BLaER1 (cell line): ENCODE data around the gene RREB1.

Experiments used
- H3K27ac ChIP-seq: shearing (Covaris generic); formaldehyde crosslinking; 2 replicates; pipeline ENCODE4 v1.8.1; 2022
- H3K27me3 ChIP-seq: shearing (Covaris generic); formaldehyde crosslinking; 2 replicates; pipeline ENCODE4 v1.8.1; 2022
- H3K36me3 ChIP-seq: shearing (Covaris generic); formaldehyde crosslinking; 2 replicates; pipeline ENCODE4 v1.8.1; 2022
- H3K4me1 ChIP-seq: shearing (Covaris generic); formaldehyde crosslinking; 2 replicates; pipeline ENCODE4 v1.8.1; 2022
- H3K4me2 ChIP-seq: shearing (Covaris generic); formaldehyde crosslinking; 2 replicates; pipeline ENCODE4 v1.8.1; 2022
- H3K4me3 ChIP-seq: shearing (Covaris generic); formaldehyde crosslinking; 2 replicates; pipeline ENCODE4 v1.8.1; 2022
- H3K9ac ChIP-seq: shearing (Covaris generic); formaldehyde crosslinking; 2 replicates; pipeline ENCODE4 v1.8.1; 2022
- H3K9me3 ChIP-seq: shearing (Covaris generic); formaldehyde crosslinking; 2 replicates; pipeline ENCODE4 v1.8.1; 2022
- H4K20me1 ChIP-seq: shearing (Covaris generic); formaldehyde crosslinking; 2 replicates; pipeline ENCODE4 v1.8.1; 2022
- Cebpa-rat ChIP-seq: shearing (Covaris generic); IDR thresholded peaks from 2 replicates; pipeline ENCODE4 v1.8.1; 2022

RREB1 gene

GRCh38 chr6:7140631-7141378 lies 33.0 kb downstream of the RREB1 start:
- Histone ChIP-seq H3K9ac (peak overlapping the region; percentile 86), H3K4me3 (peak overlapping the region; percentile 76), H3K9me3 (no peaks in the 10 kb centered on the region), H3K4me2 (peak overlapping the region; percentile 99), H3K36me3 (0 out of 2 replicates have a peak, but pooled peaks cover 7% of the 10 kb centered on the region), H4K20me1 (peaks cover 95% of the 10 kb centered on the region), H3K27ac (peak overlapping the region; percentile 88), H3K4me1 (peaks cover 84% of the 10 kb centered on the region), H3K27me3 (no peaks in the 10 kb centered on the region)
- no peak for TF ChIP-seq Cebpa-rat

- Histone ChIP-seq H3K4me1 (peaks cover 84% of the 10 kb centered on the region), H3K36me3 (0 out of 2 replicates have a peak, but pooled peaks cover 7% of the 10 kb centered on the region)
These were observed 34.6 kb downstream of the RREB1 start for GRCh38 chr6:7142228-7142801.

GRCh38 chr6:7142918-7143475 lies 35.2 kb downstream of the RREB1 start:
- no peaks in the 10 kb centered on the region for H3K9me3 ChIP-seq
- no peak for TF ChIP-seq Cebpa-rat
- H4K20me1 ChIP-seq, result peaks cover 95% of the 10 kb centered on the region
- H3K36me3 ChIP-seq, result peaks cover 9% of the 10 kb centered on the region; the same call in 1 of the 2 replicates
- no peak overlapping the region for H3K4me3 ChIP-seq
- H3K9ac ChIP-seq, result no peak overlapping the region
- peaks cover 84% of the 10 kb centered on the region for H3K4me1 ChIP-seq
- 0 out of 2 replicates have a peak overlapping the region, but pooled peaks have one; percentile 10 for H3K4me2 ChIP-seq
- no peaks in the 10 kb centered on the region for H3K27me3 ChIP-seq
- H3K27ac ChIP-seq, result no peak overlapping the region

More at GRCh38 chr6:7142228-7142801, 34.6 kb downstream of the RREB1 start:
- H3K9me3 ChIP-seq, result no peaks in the 10 kb centered on the region
- no peak for TF ChIP-seq Cebpa-rat
- H3K4me2 ChIP-seq, result peak overlapping the region; percentile 10
- no peak overlapping the region for H3K27ac ChIP-seq
- no peaks in the 10 kb centered on the region for H3K27me3 ChIP-seq
- no peak overlapping the region for H3K9ac ChIP-seq
- no peak overlapping the region for H3K4me3 ChIP-seq
- H4K20me1 ChIP-seq, result peaks cover 95% of the 10 kb centered on the region

GRCh38 chr6:7143476-7143974 lies 35.8 kb downstream of the RREB1 start:
- H3K27ac ChIP-seq, result no peak overlapping the region
- peaks cover 84% of the 10 kb centered on the region for H3K4me1 ChIP-seq
- H4K20me1 ChIP-seq, result peaks cover 95% of the 10 kb centered on the region
- TF ChIP-seq Cebpa-rat, result no peak
- H3K27me3 ChIP-seq, result no peaks in the 10 kb centered on the region
- peaks cover 11% of the 10 kb centered on the region; the same call in 1 of the 2 replicates for H3K36me3 ChIP-seq
- no peaks in the 10 kb centered on the region for H3K9me3 ChIP-seq
- no peak overlapping the region for H3K4me2 ChIP-seq
- H3K9ac ChIP-seq, result no peak overlapping the region
- no peak overlapping the region for H3K4me3 ChIP-seq

- peak overlapping the region; percentile 95 for H3K4me2 ChIP-seq
- no peaks in the 10 kb centered on the region for H3K27me3 ChIP-seq
- peak; percentile 24; the same call in 1 of the 2 replicates for TF ChIP-seq Cebpa-rat
- H3K27ac ChIP-seq, result peak overlapping the region; percentile 75
- peak overlapping the region; percentile 78; the same call in 1 of the 2 replicates for H3K9ac ChIP-seq
- H4K20me1 ChIP-seq, result peaks cover 97% of the 10 kb centered on the region
- H3K4me3 ChIP-seq, result peak overlapping the region; percentile 54; the same call in 1 of the 2 replicates
- peaks cover 84% of the 10 kb centered on the region for H3K4me1 ChIP-seq
- H3K9me3 ChIP-seq, result no peaks in the 10 kb centered on the region
- H3K36me3 ChIP-seq, result peaks cover 11% of the 10 kb centered on the region; the same call in 1 of the 2 replicates
These were observed 37.3 kb downstream of the RREB1 start for GRCh38 chr6:7144872-7145584.

- Histone ChIP-seq H4K20me1 (peaks cover 97% of the 10 kb centered on the region), H3K36me3 (peaks cover 11% of the 10 kb centered on the region; the same call in 1 of the 2 replicates), H3K4me3 (peak overlapping the region; percentile 54; the same call in 1 of the 2 replicates), H3K4me1 (peaks cover 84% of the 10 kb centered on the region), H3K27ac (peak overlapping the region; percentile 75), H3K9me3 (no peaks in the 10 kb centered on the region), H3K4me2 (peak overlapping the region; percentile 95), H3K27me3 (no peaks in the 10 kb centered on the region), H3K9ac (peak overlapping the region; percentile 78)
- TF ChIP-seq Cebpa-rat, result no peak
These were observed 37.8 kb downstream of the RREB1 start for GRCh38 chr6:7145585-7145884.

- H3K4me2 ChIP-seq, result peak overlapping the region; percentile 95
- peak overlapping the region; percentile 75 for H3K27ac ChIP-seq
- H3K36me3 ChIP-seq, result peaks cover 11% of the 10 kb centered on the region; the same call in 1 of the 2 replicates
- TF ChIP-seq Cebpa-rat, result no peak
- H3K9ac ChIP-seq, result peak overlapping the region; percentile 78
- no peaks in the 10 kb centered on the region for H3K9me3 ChIP-seq
- no peaks in the 10 kb centered on the region for H3K27me3 ChIP-seq
- H4K20me1 ChIP-seq, result peaks cover 99% of the 10 kb centered on the region
- peak overlapping the region; percentile 54 for H3K4me3 ChIP-seq
- peaks cover 88% of the 10 kb centered on the region for H3K4me1 ChIP-seq
These were observed 38.4 kb downstream of the RREB1 start for GRCh38 chr6:7145885-7146828.

- TF ChIP-seq Cebpa-rat, result no peak
- no peaks in the 10 kb centered on the region for H3K9me3 ChIP-seq
- peak overlapping the region; percentile 75 for H3K27ac ChIP-seq
- H3K9ac ChIP-seq, result peak overlapping the region; percentile 78
- H3K36me3 ChIP-seq, result peaks cover 10% of the 10 kb centered on the region; the same call in 1 of the 2 replicates
- H3K27me3 ChIP-seq, result no peaks in the 10 kb centered on the region
- peaks cover 100% of the 10 kb centered on the region for H4K20me1 ChIP-seq
- H3K4me3 ChIP-seq, result peak overlapping the region; percentile 54
- peaks cover 89% of the 10 kb centered on the region for H3K4me1 ChIP-seq
- peak overlapping the region; percentile 95 for H3K4me2 ChIP-seq
These were observed 39.4 kb downstream of the RREB1 start for GRCh38 chr6:7147051-7147671.
